Neural cell (in vitro differentiated cells): ENCODE measurements around the gene NUP210L. TPM values are rescaled to one million over a fixed set of nuclear protein-coding genes. Genes with fewer than 3 reads are reported as not detected.

ENCODE experiments used
- H2AFZ ChIP-seq: fragments of 200-600, 300-800 bp; sonication (generic), shearing (Covaris generic); 2 replicates; pipeline ENCODE4 v1.6.0; 2014; ENCODE audit warnings: low read depth, mild to moderate bottlenecking, antibody characterized with exemption, low read length, moderate library complexity
- H3F3A ChIP-seq: fragments of 200-600 bp; shearing (Covaris generic); 2 replicates; pipeline ENCODE4 v1.6.1; 2016; ENCODE audit warnings: mild to moderate bottlenecking, moderate library complexity, mixed read lengths, antibody characterized with exemption, low read length; ENCODE audit not compliant: insufficient read depth, poor library complexity, severe bottlenecking
- H3K27ac ChIP-seq: fragments of 200-600, 300-800 bp; sonication (generic), shearing (Covaris generic); 2 replicates; pipeline ENCODE4 v1.5.1; 2014; ENCODE audit warnings: mild to moderate bottlenecking, low read length, moderate library complexity
- H3K27me3 ChIP-seq: fragments of 300-800, 200-600 bp; sonication (generic), shearing (Covaris generic); 2 replicates; pipeline ENCODE4 v1.6.0; 2014; ENCODE audit warnings: mild to moderate bottlenecking, low read depth, low read length, moderate library complexity; ENCODE audit not compliant: insufficient read depth
- H3K36me3 ChIP-seq: fragments of 300-800, 200-600 bp; sonication (generic), shearing (Covaris generic); 2 replicates; pipeline ENCODE4 v1.5.1; 2014; ENCODE audit warnings: mild to moderate bottlenecking, antibody characterized with exemption, low read length, moderate library complexity; ENCODE audit not compliant: insufficient read depth
- H3K4me2 ChIP-seq: fragments of 300-800, 200-600 bp; sonication (generic), shearing (Covaris generic); 2 replicates; pipeline ENCODE4 v1.6.0; 2014; ENCODE audit warnings: mild to moderate bottlenecking, low read length
- H3K4me3 ChIP-seq: fragments of 300-800, 200-600 bp; sonication (generic), shearing (Covaris generic); 2 replicates; pipeline ENCODE4 v1.5.1; 2014; ENCODE audit warnings: mild to moderate bottlenecking, low read length, moderate library complexity
- H3K79me2 ChIP-seq: fragments of 200-600 bp; shearing (Covaris generic); replicated peaks from 2 replicates; pipeline ENCODE4 v1.6.0; 2014; ENCODE audit warnings: mild to moderate bottlenecking, low read length, moderate library complexity; ENCODE audit not compliant: insufficient read depth
- H3K9ac ChIP-seq: fragments of 300-800, 200-600 bp; sonication (generic), shearing (Covaris generic); 2 replicates; pipeline ENCODE4 v1.6.1; 2016; ENCODE audit warnings: mild to moderate bottlenecking, low read length, mixed read lengths
- H3K9me2 ChIP-seq: fragments of 200-600 bp; shearing (Covaris generic); 2 replicates; pipeline ENCODE4 v1.6.1; 2016; ENCODE audit warnings: mild to moderate bottlenecking, low read length, mixed read lengths; ENCODE audit not compliant: insufficient read depth
- H3K9me3 ChIP-seq: fragments of 200-600, 300-800 bp; sonication (generic), shearing (Covaris generic); 2 replicates; pipeline ENCODE4 v1.6.1; 2016; ENCODE audit warnings: mild to moderate bottlenecking, mixed run types, low read length, moderate library complexity, mixed read lengths
- H4K20me1 ChIP-seq: fragments of 200-600 bp; shearing (Covaris generic); 2 replicates; pipeline ENCODE4 v1.6.1; 2016; ENCODE audit warnings: mild to moderate bottlenecking, mixed run types; ENCODE audit not compliant: insufficient read depth
- CTCF ChIP-seq: fragments of 450-650 bp; IDR thresholded peaks from 2 replicates; pipeline ENCODE4 v1.5.1; 2014; ENCODE audit warnings: antibody characterized with exemption, mild to moderate bottlenecking, moderate library complexity; ENCODE audit not compliant: poor library complexity, severe bottlenecking
- EP300 ChIP-seq: fragments of 450-650 bp; conservative IDR thresholded peaks from 2 replicates; pipeline ENCODE4 v1.6.1; 2014; ENCODE audit warnings: antibody characterized with exemption, mild to moderate bottlenecking, moderate library complexity; ENCODE audit not compliant: poor library complexity, severe bottlenecking
- EZH2 ChIP-seq: fragments of 200-600, 300-800 bp; shearing (Covaris generic), sonication (generic); IDR thresholded peaks from 2 replicates; pipeline ENCODE4 v1.6.1; 2014; ENCODE audit warnings: antibody characterized with exemption, low read length, borderline replicate concordance, mild to moderate bottlenecking; ENCODE audit not compliant: insufficient read depth, poor library complexity, severe bottlenecking
- MXI1 ChIP-seq: fragments of 450-650 bp; conservative IDR thresholded peaks from 2 replicates; pipeline ENCODE4 v1.6.1; 2014; ENCODE audit warnings: antibody characterized with exemption, mild to moderate bottlenecking; ENCODE audit not compliant: poor library complexity, severe bottlenecking
- POLR2AphosphoS5 ChIP-seq: IDR thresholded peaks from 2 replicates; pipeline ENCODE4 v1.6.1; 2012
- RAD21 ChIP-seq: fragments of 450-650 bp; conservative IDR thresholded peaks from 2 replicates; pipeline ENCODE4 v1.6.1; 2014; ENCODE audit warnings: antibody characterized with exemption, mild to moderate bottlenecking, moderate library complexity
- REST ChIP-seq: IDR thresholded peaks from 2 replicates; pipeline ENCODE4 v1.6.1; 2012; ENCODE audit warnings: borderline replicate concordance
- SMC3 ChIP-seq: fragments of 450-650 bp; conservative IDR thresholded peaks from 2 replicates; pipeline ENCODE4 v1.6.1; 2014; ENCODE audit warnings: antibody characterized with exemption, mild to moderate bottlenecking, moderate library complexity; ENCODE audit not compliant: poor library complexity
- TAF1 ChIP-seq: IDR thresholded peaks from 2 replicates; pipeline ENCODE4 v1.6.1; 2012; ENCODE audit warnings: low read depth
- polyA plus RNA-seq: library from polyadenylated mRNA; depleted of rRNA; stranded (reverse); fragments of >200 nt; gene quantifications from 2 replicates; pipeline ENCODE4 v1.2.3, GENCODE V29; 2014

The NUP210L gene
- polyA plus RNA-seq, 1 donor from 2014 or later: 0.09 TPM

GRCh38 chr1:153967107-153967999 lies 187.5 kb downstream of the NUP210L start, which contains the start of gene CREB3L4:
Gene CREB3L4, plus strand, starts transcription at chr1:153967902. Its CDS starts 624 bp downstream, at chr1:153968526.
- H3F3A ChIP-seq: peaks cover 4% of the 10 kb centered on the region
- H3K9me3 ChIP-seq: no peaks in the 10 kb centered on the region
- peaks cover 16% of the 10 kb centered on the region for H3K79me2 ChIP-seq
- peak within 1 kb of the TSS; percentile 59 for H2AFZ ChIP-seq
- H3K27ac ChIP-seq: peak within 1 kb of the TSS; percentile 83
- peak within 1 kb of the TSS; percentile 91 for H3K4me3 ChIP-seq
- TF ChIP-seq CTCF (peak; percentile 77), TAF1 (peak; percentile 12), EZH2 (no peak), REST (peak; percentile 73), MXI1 (peak; percentile 97), POLR2AphosphoS5 (peak; percentile 75), SMC3 (no peak), EP300 (peak; percentile 29), RAD21 (peak; percentile 8)
- no peaks in the 10 kb centered on the region for H4K20me1 ChIP-seq
- no peaks in the 10 kb centered on the region for H3K27me3 ChIP-seq
- no peaks in the 10 kb centered on the region for H3K36me3 ChIP-seq
- no peaks in the 10 kb centered on the region for H3K9me2 ChIP-seq
- peak within 1 kb of the TSS; percentile 69 for H3K9ac ChIP-seq
- H3K4me2 ChIP-seq: peak within 1 kb of the TSS; percentile 69

- H3K79me2 ChIP-seq: peaks cover 25% of the 10 kb centered on the region
- no peaks in the 10 kb centered on the region for H4K20me1 ChIP-seq
- H3K4me2 ChIP-seq: peak overlapping the region; percentile 94
- TF ChIP-seq TAF1: no peak
- TF ChIP-seq REST: no peak
- no peak for TF ChIP-seq RAD21
- no peak for TF ChIP-seq EP300
- TF ChIP-seq POLR2AphosphoS5: no peak
- no peak for TF ChIP-seq EZH2
- TF ChIP-seq MXI1: no peak
- TF ChIP-seq SMC3: no peak
- no peak for TF ChIP-seq CTCF
- peak overlapping the region; percentile 79 for H2AFZ ChIP-seq
- peaks cover 4% of the 10 kb centered on the region for H3F3A ChIP-seq
- H3K9ac ChIP-seq: peak overlapping the region; percentile 84
- H3K36me3 ChIP-seq: no peaks in the 10 kb centered on the region
- H3K27ac ChIP-seq: peak overlapping the region; percentile 81
- no peaks in the 10 kb centered on the region for H3K9me3 ChIP-seq
- no peaks in the 10 kb centered on the region for H3K9me2 ChIP-seq
- peak overlapping the region; percentile 90 for H3K4me3 ChIP-seq
- H3K27me3 ChIP-seq: no peaks in the 10 kb centered on the region
Measured at GRCh38 chr1:153963850-153964331, 191.0 kb downstream of the NUP210L start.
